GM19467 (cell line): ENCODE data around the gene ADGRF1.

Experiments used
- ATAC-seq: cut with Tn5 transposase; IDR thresholded peaks from one replicate; pipeline ENCODE4 v1.9.1; 2021; ENCODE audit warnings: mild to moderate bottlenecking, moderate library complexity; ENCODE audit not compliant: unreplicated experiment

ADGRF1 gene

GRCh38 chr6:46985943-46986342 lies 56.2 kb downstream of the ADGRF1 start:
- no peak for ATAC-seq

DNA sequence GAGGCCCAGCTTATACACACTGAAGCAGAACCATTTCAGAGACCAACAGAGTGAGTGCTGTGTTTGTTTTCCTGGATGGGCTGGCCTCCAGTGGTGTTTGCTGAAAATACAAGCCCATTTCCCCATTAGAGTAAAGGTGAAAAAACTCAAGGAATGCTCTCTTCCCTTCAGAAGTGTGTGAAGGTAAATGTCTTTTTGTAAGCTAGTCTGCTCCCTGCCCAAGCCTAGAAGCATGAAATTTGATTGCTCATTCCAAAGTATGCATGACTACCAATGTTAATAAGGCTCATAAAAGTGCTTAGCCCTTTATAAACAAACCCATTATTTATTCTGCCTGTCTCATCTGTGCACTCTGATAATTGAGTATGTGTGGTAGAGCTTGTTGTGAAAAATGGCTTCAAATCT lies 59.1 kb downstream of the ADGRF1 start:
- no peak for ATAC-seq

DNA sequence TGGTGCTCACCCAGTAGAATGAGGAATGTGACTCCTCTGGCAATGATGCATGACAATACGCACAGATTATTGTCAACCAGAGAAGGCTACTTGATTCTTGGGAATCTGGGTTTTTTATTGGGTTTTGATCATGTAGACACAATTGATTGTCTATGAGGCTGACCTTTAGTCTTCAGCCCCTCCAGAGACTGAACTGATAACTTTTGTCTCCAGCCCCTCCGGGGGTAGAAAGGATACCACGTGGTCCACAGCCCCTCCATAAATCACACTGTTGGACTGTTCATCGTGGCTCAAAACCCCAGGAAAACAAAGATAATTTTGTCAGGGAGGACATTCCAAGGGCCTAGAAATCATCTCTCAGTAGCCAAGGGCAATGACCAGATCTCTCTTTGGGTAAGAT lies 62.9 kb downstream of the ADGRF1 start:
- no peak for ATAC-seq

DNA sequence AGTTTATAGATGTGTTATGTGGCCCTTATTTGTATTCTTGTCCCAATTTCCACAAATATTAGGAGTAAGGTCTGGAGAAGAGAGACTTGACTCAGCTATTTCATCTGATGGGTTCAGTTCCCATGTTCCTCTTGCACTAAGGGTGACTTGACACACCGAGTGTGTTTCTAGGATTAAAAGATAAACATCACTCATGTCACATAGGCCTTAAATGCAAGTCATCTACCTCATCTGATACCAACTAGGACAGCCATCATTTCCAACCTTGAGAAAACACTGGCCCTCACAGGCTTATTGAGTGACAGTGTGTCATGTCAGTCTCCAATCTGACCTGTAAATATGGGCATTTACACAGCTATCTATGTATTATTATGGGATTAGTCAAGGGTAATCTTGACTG lies 67.3 kb downstream of the ADGRF1 start:
- no peak for ATAC-seq

DNA sequence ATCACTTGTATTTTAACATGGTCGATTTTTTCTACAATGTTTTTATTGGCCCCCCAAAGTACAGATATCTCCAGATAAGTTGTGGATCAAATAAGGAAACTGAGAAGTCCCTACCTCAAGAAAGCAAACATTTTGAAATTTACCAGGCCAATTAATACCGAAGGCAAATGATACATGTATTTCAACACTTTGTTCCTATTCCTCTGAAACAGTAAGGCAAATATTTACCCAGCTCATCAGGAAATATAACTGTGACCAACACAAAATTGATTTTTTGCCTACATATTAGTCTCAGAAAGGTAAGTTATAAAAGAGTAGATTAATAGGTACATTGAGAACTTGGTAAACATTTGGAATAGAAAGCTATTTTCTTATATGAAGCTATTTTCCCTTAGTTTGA lies 69.1 kb downstream of the ADGRF1 start:
- no peak for ATAC-seq

GRCh38 chr6:46972531-46972930 lies 69.6 kb downstream of the ADGRF1 start:
- no peak for ATAC-seq

DNA sequence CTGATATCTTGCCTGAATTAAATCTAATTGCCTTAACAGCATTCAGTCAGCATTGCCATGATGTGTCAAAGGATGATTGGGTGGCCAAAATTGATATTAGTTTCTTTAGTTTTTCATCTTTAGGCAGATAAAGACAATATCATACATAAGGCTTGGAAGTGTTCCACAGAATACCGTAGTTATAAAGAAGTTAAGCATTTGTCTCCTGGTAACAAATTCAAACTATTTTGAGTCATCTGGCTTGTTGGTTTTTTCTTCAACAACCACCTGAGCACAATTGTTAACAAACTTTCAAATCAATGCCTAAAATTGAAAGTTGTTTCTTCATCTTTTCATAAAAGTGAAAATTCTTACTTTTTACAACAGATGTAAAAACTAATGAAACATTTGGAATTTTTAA lies 72.9 kb downstream of the ADGRF1 start:
- no peak for ATAC-seq

DNA sequence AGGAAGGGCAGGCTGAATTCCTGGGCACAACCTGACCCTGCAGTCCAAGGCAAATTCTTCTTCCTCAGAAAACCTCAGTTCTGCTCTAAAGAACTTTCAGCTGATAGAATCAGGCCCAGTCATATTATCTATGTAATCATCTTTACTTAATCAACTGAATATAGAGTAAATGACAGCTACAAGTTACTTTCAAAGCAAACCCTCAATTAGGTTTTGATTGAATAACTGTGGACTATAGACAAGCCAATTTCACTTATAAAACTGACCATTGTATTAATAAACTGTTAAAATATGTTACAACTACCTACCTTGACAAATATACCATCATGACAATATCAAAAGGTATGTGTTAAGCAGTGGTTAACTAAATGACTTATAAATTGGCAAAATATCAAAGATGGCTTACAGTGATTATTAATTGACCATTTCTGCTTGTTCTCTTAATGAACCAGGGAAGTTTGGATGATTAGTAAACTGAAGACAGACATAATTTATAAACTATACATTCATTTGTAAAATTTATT lies 74.2 kb downstream of the ADGRF1 start:
- no peak for ATAC-seq

DNA sequence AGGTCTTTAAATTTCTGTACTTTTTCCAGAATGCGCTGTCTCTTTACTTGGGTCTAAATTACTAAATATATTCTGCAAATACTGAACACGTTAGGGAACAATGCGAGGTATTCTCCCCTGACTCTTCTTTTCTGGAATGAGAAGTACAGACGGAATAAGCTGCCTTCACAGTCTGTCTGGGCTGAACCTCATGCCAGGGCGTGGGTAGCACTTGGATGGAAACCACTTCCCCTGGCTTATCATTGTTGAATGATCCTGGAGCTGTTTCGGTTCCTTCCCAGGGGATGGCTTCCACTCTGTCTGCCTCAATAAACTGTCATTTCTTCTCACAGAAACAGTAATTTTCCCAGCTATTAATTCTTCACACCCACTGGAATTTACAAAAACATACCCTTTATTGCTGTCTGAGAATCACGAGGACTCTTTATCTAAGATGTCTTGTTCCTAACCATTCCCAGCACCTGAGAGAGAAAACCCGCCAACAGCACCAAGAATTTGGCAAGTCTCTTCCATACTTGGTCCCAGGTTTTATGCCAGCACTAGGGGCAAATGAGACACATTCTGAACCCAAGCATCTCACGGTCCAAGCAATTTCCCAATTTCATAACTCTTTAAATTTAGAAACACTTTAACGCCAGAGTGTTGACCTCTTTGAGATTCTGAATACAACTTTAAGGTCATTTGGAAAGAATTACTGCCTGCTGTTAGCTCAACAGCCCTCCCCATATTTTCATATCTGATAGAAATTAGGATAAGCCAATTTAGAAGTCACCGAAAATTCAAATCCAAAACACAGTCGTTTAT lies 77.2 kb downstream of the ADGRF1 start:
- ATAC-seq, result no peak

- no peak for ATAC-seq
These were observed 78.5 kb downstream of the ADGRF1 start for GRCh38 chr6:46963626-46964025.

GRCh38 chr6:46963039-46963438 lies 79.1 kb downstream of the ADGRF1 start:
- ATAC-seq, result no peak

GRCh38 chr6:46961711-46962110 lies 80.4 kb downstream of the ADGRF1 start:
- ATAC-seq, result no peak

DNA sequence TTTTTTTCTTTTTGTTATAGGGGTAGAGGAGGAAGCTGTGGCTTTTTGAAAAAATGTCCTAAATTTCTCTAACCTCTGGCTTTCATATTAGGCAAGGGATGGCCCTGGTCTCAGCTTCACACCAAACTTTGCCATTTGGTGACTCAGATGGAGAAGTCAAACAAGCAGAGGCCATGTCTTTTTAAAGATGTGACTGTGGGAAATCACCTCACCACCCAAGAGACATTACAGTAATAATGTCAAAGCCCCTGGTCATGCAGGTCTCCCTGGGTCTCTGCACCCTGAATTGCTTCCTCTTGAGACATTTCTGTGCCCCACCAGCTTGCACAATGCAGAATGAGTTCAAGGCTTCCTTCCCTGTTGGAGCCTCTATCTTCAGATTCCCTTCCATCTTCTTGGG lies 80.9 kb downstream of the ADGRF1 start:
- no peak for ATAC-seq

DNA sequence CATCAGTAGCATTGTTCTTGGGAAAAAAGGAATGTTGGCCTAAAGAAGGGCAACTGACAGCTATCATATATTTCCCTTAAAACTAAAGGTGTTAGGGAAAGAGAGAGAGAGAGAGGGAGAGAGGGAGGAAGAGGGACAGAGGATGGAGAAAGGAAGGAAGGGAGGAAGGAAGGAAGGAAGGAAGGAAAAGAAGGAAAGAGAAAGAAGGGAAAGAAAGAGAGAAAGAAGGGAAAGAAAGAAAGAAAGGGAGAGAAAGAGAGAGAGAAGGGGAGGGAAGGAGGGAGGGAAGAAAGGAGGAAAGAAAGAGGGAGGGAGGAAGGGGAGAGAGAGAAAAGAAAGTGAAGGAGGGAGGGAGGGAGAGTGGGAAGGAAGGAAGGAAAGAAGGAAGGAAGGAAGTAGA lies 82.7 kb downstream of the ADGRF1 start:
- no peak for ATAC-seq

- ATAC-seq, result no peak
These were observed 85.7 kb downstream of the ADGRF1 start for GRCh38 chr6:46956409-46956808.

- no peak for ATAC-seq
These were observed 87.2 kb downstream of the ADGRF1 start for GRCh38 chr6:46954837-46955451.

DNA sequence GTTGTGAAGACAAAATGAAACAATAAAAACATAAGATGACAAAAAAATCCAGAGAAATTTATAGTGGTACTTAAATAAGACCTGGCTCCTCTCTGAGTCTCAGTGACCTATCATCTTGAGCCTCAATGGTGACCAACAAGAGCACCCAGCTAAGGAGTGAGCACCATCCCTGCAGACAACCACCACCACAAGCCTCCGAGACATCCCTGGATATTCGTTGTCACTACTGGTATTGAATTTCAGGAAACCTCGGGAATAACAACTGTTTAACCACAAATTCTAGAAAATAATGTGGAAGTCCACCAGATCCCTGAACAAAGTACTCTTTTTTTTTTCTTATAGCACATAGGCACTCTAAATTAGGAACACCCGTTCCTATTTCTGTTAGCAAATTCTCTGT lies 88.2 kb downstream of the ADGRF1 start:
- ATAC-seq, result no peak

DNA sequence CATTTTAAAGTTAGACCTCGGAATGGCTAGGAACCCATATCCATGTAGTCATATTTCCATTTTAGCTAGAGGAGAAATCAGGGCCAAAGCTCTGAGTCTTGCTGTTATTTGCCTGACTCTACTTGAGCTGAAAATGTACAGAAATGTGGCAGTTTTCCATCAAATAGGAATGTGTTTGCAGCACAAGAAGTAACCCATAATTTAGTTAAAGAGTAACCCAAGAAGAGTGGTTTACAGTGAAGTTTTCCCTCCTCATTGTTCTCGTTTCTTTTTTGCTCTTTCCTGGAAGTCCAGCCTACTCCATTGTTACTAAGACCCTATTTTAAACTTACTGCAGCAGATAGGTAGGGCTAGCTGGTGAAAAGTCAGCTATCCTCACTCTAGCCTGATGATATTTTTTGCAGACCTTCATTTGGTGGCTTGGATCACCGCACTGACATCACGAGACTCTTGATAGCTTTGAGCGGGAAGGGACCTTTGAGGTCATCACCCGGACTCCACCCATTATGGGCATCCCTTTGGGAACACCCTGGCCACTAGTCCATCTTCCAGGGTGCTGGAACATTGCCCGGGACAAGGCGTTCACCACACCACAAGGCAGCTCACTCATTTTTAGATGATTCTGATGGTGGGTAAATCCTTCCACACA lies 92.4 kb downstream of the ADGRF1 start:
- no peak for ATAC-seq

DNA sequence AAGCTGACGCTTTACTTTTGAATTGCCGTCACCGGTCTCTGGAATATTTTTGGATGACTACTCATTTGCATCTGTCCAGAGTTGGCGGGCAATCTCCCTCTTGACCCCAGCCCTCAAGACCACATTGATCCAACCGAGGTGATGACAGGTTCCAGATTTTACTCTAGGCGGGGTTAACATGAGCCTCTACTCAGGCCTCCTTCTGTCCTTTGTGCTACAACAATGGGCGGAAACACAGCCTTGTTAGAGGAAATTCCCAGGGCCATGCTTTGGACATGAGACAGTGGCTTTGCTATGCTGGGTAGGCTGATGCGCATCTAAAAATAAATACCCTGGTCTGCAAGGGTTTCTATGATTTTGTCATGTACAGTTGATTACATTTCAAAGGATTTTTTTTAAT lies 93.4 kb downstream of the ADGRF1 start:
- ATAC-seq, result no peak
